H9 (cell line): ENCODE measurements around the gene LGALS9. TPM values are rescaled to one million over a fixed set of nuclear protein-coding genes. Genes with fewer than 3 reads are reported as not detected.

Experiments used
- DNase-seq: peaks from one replicate; pipeline ENCODE4 v3.0.0-alpha.2; 2017
- H2AFZ ChIP-seq: one replicate; pipeline ENCODE4 v1.6.1; 2013; ENCODE audit warnings: mild to moderate bottlenecking, low read length, control low read depth, moderate library complexity
- H2AK5ac ChIP-seq: 2 replicates; pipeline ENCODE4 v1.6.1; 2013; ENCODE audit warnings: low read length, control low read depth, mixed read lengths; ENCODE audit not compliant: insufficient read length
- H2BK120ac ChIP-seq: one replicate; pipeline ENCODE4 v1.6.1; 2013; ENCODE audit warnings: low read depth, mild to moderate bottlenecking, low read length, control low read depth, inconsistent platforms; ENCODE audit not compliant: poor library complexity, severe bottlenecking
- H2BK12ac ChIP-seq: 2 replicates; pipeline ENCODE4 v1.6.1; 2013; ENCODE audit warnings: low read length, control low read depth, mixed read lengths, low read depth; ENCODE audit not compliant: insufficient read length
- H2BK15ac ChIP-seq: 2 replicates; pipeline ENCODE4 v1.6.1; 2013; ENCODE audit warnings: low read depth, low read length, control low read depth
- H2BK20ac ChIP-seq: one replicate; pipeline ENCODE4 v1.6.1; 2013; ENCODE audit warnings: low read depth, mild to moderate bottlenecking, low read length, control low read depth, inconsistent platforms; ENCODE audit not compliant: poor library complexity, severe bottlenecking
- H2BK5ac ChIP-seq: 2 replicates; pipeline ENCODE4 v1.6.1; 2013; ENCODE audit warnings: low read length, control low read depth, mixed read lengths; ENCODE audit not compliant: insufficient read length
- H3K14ac ChIP-seq: 2 replicates; pipeline ENCODE4 v1.6.1; 2013; ENCODE audit warnings: low read length, control low read depth; ENCODE audit not compliant: insufficient read depth
- H3K18ac ChIP-seq: 2 replicates; pipeline ENCODE4 v1.6.1; 2013; ENCODE audit warnings: low read depth, mild to moderate bottlenecking, mixed read lengths, low read length, control low read depth; ENCODE audit not compliant: insufficient read length
- H3K23ac ChIP-seq: 2 replicates; pipeline ENCODE4 v1.6.1; 2013; ENCODE audit warnings: low read length, control low read depth, mixed read lengths, low read depth; ENCODE audit not compliant: insufficient read length
- H3K23me2 ChIP-seq: 2 replicates; pipeline ENCODE4 v1.6.1; 2013; ENCODE audit warnings: low read depth, mild to moderate bottlenecking, mixed read lengths, low read length, control low read depth; ENCODE audit not compliant: insufficient read length, poor library complexity, severe bottlenecking
- H3K27ac ChIP-seq: 2 replicates; pipeline ENCODE4 v1.5.1; 2013; ENCODE audit warnings: low read length, control low read depth, mixed read lengths, low read depth; ENCODE audit not compliant: insufficient read length
- H3K27me3 ChIP-seq: 2 replicates; pipeline ENCODE4 v1.6.1; 2013; ENCODE audit warnings: low read length, control low read depth, inconsistent platforms; ENCODE audit not compliant: insufficient read depth
- H3K4ac ChIP-seq: 2 replicates; pipeline ENCODE4 v1.6.1; 2013; ENCODE audit warnings: low read depth, mild to moderate bottlenecking, control low read depth, inconsistent platforms, low read length, moderate library complexity
- H3K4me1 ChIP-seq: 2 replicates; pipeline ENCODE4 v1.6.1; 2013; ENCODE audit warnings: low read length, control low read depth, inconsistent platforms; ENCODE audit not compliant: insufficient read depth
- H3K4me2 ChIP-seq: 2 replicates; pipeline ENCODE4 v1.6.1; 2013; ENCODE audit warnings: low read length, control low read depth, mixed read lengths; ENCODE audit not compliant: insufficient read length, insufficient read depth
- H3K56ac ChIP-seq: 2 replicates; pipeline ENCODE4 v1.6.1; 2013; ENCODE audit warnings: low read depth, mild to moderate bottlenecking, mixed read lengths, low read length, control low read depth; ENCODE audit not compliant: insufficient read length
- H3K79me1 ChIP-seq: 2 replicates; pipeline ENCODE4 v1.6.1; 2013; ENCODE audit warnings: low read depth, mild to moderate bottlenecking, moderate library complexity, low read length, control low read depth, inconsistent platforms; ENCODE audit not compliant: insufficient read depth, poor library complexity, severe bottlenecking
- H3K79me2 ChIP-seq: 2 replicates; pipeline ENCODE4 v1.6.1; 2013; ENCODE audit warnings: low read length, control low read depth, inconsistent platforms; ENCODE audit not compliant: insufficient read depth
- H3K9ac ChIP-seq: 2 replicates; pipeline ENCODE4 v1.6.1; 2013; ENCODE audit warnings: low read length, control low read depth, mixed read lengths; ENCODE audit not compliant: insufficient read length; ENCODE audit errors: extremely low read depth
- H3K9me3 ChIP-seq: one replicate; pipeline ENCODE4 v1.6.1; 2013; ENCODE audit warnings: low read depth, low read length, inconsistent platforms; ENCODE audit not compliant: control insufficient read depth
- H3T11ph ChIP-seq: one replicate; pipeline ENCODE4 v1.6.1; 2013; ENCODE audit warnings: mild to moderate bottlenecking, low read length, control low read depth, inconsistent platforms
- H4K20me1 ChIP-seq: one replicate; pipeline ENCODE4 v1.6.1; 2013; ENCODE audit not compliant: control insufficient read depth, insufficient read length, insufficient read depth
- H4K5ac ChIP-seq: 2 replicates; pipeline ENCODE4 v1.6.1; 2013; ENCODE audit warnings: low read depth, mild to moderate bottlenecking, mixed read lengths, low read length, control low read depth; ENCODE audit not compliant: insufficient read length
- H4K8ac ChIP-seq: replicated peaks from 2 replicates; pipeline ENCODE4 v1.6.1; 2013; ENCODE audit warnings: low read length, control low read depth, mixed read lengths, low read depth; ENCODE audit not compliant: insufficient read length
- H4K91ac ChIP-seq: 2 replicates; pipeline ENCODE4 v1.6.1; 2013; ENCODE audit warnings: low read depth, mild to moderate bottlenecking, moderate library complexity, mixed read lengths, low read length, control low read depth; ENCODE audit not compliant: insufficient read length
- H3K27ac Mint-ChIP-seq, 3 experiments: 2 replicates in 2 of 3; 3 replicates in 1 of 3; pipeline ENCODE4 v1.8.0; 2020 to 2021; ENCODE audit warnings: mixed read lengths in 3 of 3, mild to moderate bottlenecking in 1 of 3, moderate library complexity in 1 of 3
- H3K27me3 Mint-ChIP-seq: 2 replicates; pipeline ENCODE4 v1.8.0; 2021; ENCODE audit warnings: low read depth, mild to moderate bottlenecking, moderate library complexity, mixed read lengths
- H3K36me3 Mint-ChIP-seq, 3 experiments: 2 replicates in 2 of 3; 3 replicates in 1 of 3; pipeline ENCODE4 v1.8.0; 2020 to 2021; ENCODE audit warnings: low read depth in 3 of 3, mixed read lengths in 3 of 3; ENCODE audit not compliant: insufficient read depth in 1 of 3
- H3K4me1 Mint-ChIP-seq, 2 experiments: 2 replicates each; pipeline ENCODE4 v1.8.0; 2020; ENCODE audit warnings: mixed read lengths in 2 of 2
- H3K4me3 Mint-ChIP-seq, 2 experiments: 2 replicates in 1 of 2; 3 replicates in 1 of 2; pipeline ENCODE4 v1.8.0; 2020 to 2021; ENCODE audit warnings: mild to moderate bottlenecking in 2 of 2, mixed read lengths in 2 of 2, moderate library complexity in 1 of 2
- H3K9me3 Mint-ChIP-seq, 2 experiments: 2 replicates in 1 of 2; 3 replicates in 1 of 2; pipeline ENCODE4 v1.8.0; 2020; ENCODE audit warnings: mild to moderate bottlenecking in 2 of 2, mixed read lengths in 2 of 2, moderate library complexity in 1 of 2
- CTCF ChIP-seq: fragments of 200-600 bp; sonication (generic); conservative IDR thresholded peaks from 3 replicates; pipeline ENCODE4 v1.8.0; 2021; ENCODE audit warnings: antibody characterized with exemption, mild to moderate bottlenecking
- WGBS: extraction: QIAGEN DNeasy Blood & Tissue Kit; methylation state at CpG from one replicate; pipeline ENCODE4 v1.1.7; 2013; ENCODE audit warnings: missing lambda C conversion rate, low lambda C conversion rate, mixed read lengths; ENCODE audit not compliant: insufficient read length; ENCODE audit errors: extremely low coverage; 5-methylcytosine and 5-hydroxymethylcytosine counted together
- total RNA-seq: library from RNA; stranded (reverse); gene quantifications from 2 replicates; pipeline ENCODE4 v1.2.1, GENCODE V29; 2021

The LGALS9 gene
- total RNA-seq, 1 experiment from 2014 or later = 2.5 TPM

DNA sequence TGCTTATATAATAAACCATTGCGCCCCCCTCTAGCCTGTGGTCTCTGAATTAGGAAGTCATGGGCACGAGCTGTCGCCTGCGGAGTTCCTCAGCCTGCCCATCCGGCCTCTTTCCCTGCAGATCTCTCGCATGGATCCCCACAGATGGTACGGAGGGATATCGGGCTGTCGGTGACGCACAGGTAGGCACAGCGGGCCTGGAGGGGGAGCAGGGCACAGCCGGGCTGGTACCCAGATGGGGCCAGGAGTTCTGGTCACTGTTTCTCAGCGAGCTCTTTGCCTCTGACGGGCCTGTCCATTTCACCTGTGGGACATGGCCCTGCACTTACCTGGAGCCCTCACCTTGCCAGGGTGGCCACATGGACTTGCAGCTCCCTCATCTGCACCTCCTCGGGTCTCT lies 42.6 kb upstream of the LGALS9 start:
- Histone ChIP-seq H3K79me2 (no peaks in the 10 kb centered on the region), H2BK12ac (no peak overlapping the region), H3K23me2 (no peaks in the 10 kb centered on the region), H3K79me1 (no peaks in the 10 kb centered on the region), H4K5ac (no peak overlapping the region), H3K9ac (no peak overlapping the region), H2BK120ac (no peak overlapping the region), H2BK5ac (no peak overlapping the region), H3K27ac (no peak overlapping the region), H4K8ac (no peak overlapping the region), H2BK20ac (no peak overlapping the region), H3K4me1 (no peaks in the 10 kb centered on the region), H3K56ac (no peak overlapping the region), H2AK5ac (no peak overlapping the region), H2BK15ac (no peak overlapping the region), H4K20me1 (no peaks in the 10 kb centered on the region), H3K18ac (no peak overlapping the region), H3K23ac (no peak overlapping the region), H3T11ph (no peak overlapping the region), H2AFZ (no peak overlapping the region), H4K91ac (no peak overlapping the region), H3K14ac (no peak overlapping the region), H3K27me3 (no peaks in the 10 kb centered on the region), H3K4ac (no peak overlapping the region), H3K4me2 (no peak overlapping the region), H3K9me3 (no peaks in the 10 kb centered on the region)
- Mint-ChIP-seq H3K27ac (no peak overlapping the region; a peak in 1 of 7 replicates), H3K27me3 (no peaks in the 10 kb centered on the region), H3K9me3 (no peaks in the 10 kb centered on the region), H3K4me1 (peaks cover 12 to 18% of the 10 kb centered on the region in 2 experiments), H3K4me3 (no peak overlapping the region), H3K36me3 (peaks cover 2 to 17% (median 10%) of the 10 kb centered on the region in 3 experiments)
- no peak for TF ChIP-seq CTCF
- DNase-seq = no peak
- WGBS = no CpG with 5 or more reads among the region's 15 CpGs
